HepG2 (cell line): ENCODE measurements around the gene HS2ST1. TPM values are rescaled to one million over a fixed set of nuclear protein-coding genes. Genes with fewer than 3 reads are reported as not detected.
A peak's percentile ranks its signal among the peaks of the same experiment; 100 is the strongest.

ENCODE experiments used
- HDAC6 ChIP-seq: fragments of 200-600 bp; sonication (generic); IDR thresholded peaks from 2 replicates; pipeline ENCODE4 v1.7.0; 2017; ENCODE audit warnings: mild to moderate bottlenecking, antibody characterized with exemption, low read length, low read depth
- KLF6 ChIP-seq: IDR thresholded peaks from 2 replicates; pipeline ENCODE4 v1.8.0; 2016; ENCODE audit warnings: missing biosample characterization, missing genetic modification reagents
- MIER2 ChIP-seq: IDR thresholded peaks from 2 replicates; pipeline ENCODE4 v1.6.1; 2016; ENCODE audit warnings: missing biosample characterization, missing genetic modification reagents
- MLX ChIP-seq: IDR thresholded peaks from 2 replicates; pipeline ENCODE4 v1.6.1; 2016
- NFKB2 ChIP-seq: sonication (generic); formaldehyde crosslinking; IDR thresholded peaks from 2 replicates; pipeline ENCODE4 v1.4.0; 2020; ENCODE audit warnings: missing genetic modification reagents, borderline replicate concordance
- NKX3-1 ChIP-seq: sonication (generic); formaldehyde crosslinking; IDR thresholded peaks from 2 replicates; pipeline ENCODE4 v1.5.0; 2020; ENCODE audit warnings: missing genetic modification reagents
- PHF5A ChIP-seq: IDR thresholded peaks from one replicate; pipeline ENCODE4 v1.6.1; 2018; ENCODE audit warnings: low read depth, missing genetic modification reagents; ENCODE audit not compliant: unreplicated experiment
- POLR2AphosphoS5 ChIP-seq: IDR thresholded peaks from 2 replicates; pipeline ENCODE4 v1.6.1; 2012; ENCODE audit warnings: low read depth, low read length
- SOX13 ChIP-seq, 3 experiments: fragments of 450-650 bp in 1 of 3; sonication (generic) in 1 of 3; formaldehyde crosslinking in 1 of 3; IDR thresholded peaks in 2 of 3; conservative IDR thresholded peaks in 1 of 3; 2 replicates each; pipeline versions ENCODE4 v1.5.0 to v1.6.1; 2016 to 2020; ENCODE audit warnings: antibody characterized with exemption in 1 of 3, mild to moderate bottlenecking in 1 of 3, missing compliant biosample characterization in 1 of 3, missing genetic modification reagents in 1 of 3, moderate library complexity in 1 of 3
- TAF15 ChIP-seq: fragments of 200-400 bp; formaldehyde crosslinking; IDR thresholded peaks from one replicate; pipeline ENCODE4 v1.6.1; 2018; ENCODE audit warnings: mild to moderate bottlenecking, low read depth, low read length; ENCODE audit not compliant: poor library complexity, severe bottlenecking
- ZKSCAN8 ChIP-seq: IDR thresholded peaks from 2 replicates; pipeline ENCODE4 v1.6.1; 2016; ENCODE audit warnings: borderline replicate concordance, missing genetic modification reagents, missing compliant biosample characterization
- ZNF121 ChIP-seq: sonication (generic); formaldehyde crosslinking; IDR thresholded peaks from 2 replicates; pipeline ENCODE4 v1.5.0; 2020; ENCODE audit warnings: mild to moderate bottlenecking, missing genetic modification reagents
- ZNF124 ChIP-seq: sonication (generic); formaldehyde crosslinking; IDR thresholded peaks from 2 replicates; pipeline ENCODE4 v1.4.0; 2020; ENCODE audit warnings: missing genetic modification reagents
- ZNF180 ChIP-seq: sonication (generic); formaldehyde crosslinking; IDR thresholded peaks from 2 replicates; pipeline ENCODE4 v1.4.0; 2020; ENCODE audit warnings: low read depth, missing genetic modification reagents, borderline replicate concordance
- ZNF570 ChIP-seq: sonication (generic); formaldehyde crosslinking; IDR thresholded peaks from 2 replicates; pipeline ENCODE4 v1.4.0; 2020; ENCODE audit warnings: mild to moderate bottlenecking, missing genetic modification reagents, borderline replicate concordance
- ZSCAN25 ChIP-seq: sonication (generic); formaldehyde crosslinking; IDR thresholded peaks from 2 replicates; pipeline ENCODE4 v1.8.0; 2022; ENCODE audit warnings: mild to moderate bottlenecking, missing genetic modification reagents
- polyA plus RNA-seq, 8 experiments: library from polyadenylated mRNA; depleted of rRNA in 3 of 8; stranded (reverse) in 7 of 8; unstranded in 1 of 8; fragments of >200 nt; fragmentation: Illumina TruSeq in 4 of 8; extraction: Trizol in 4 of 8; gene quantifications; 2 replicates each; pipeline versions ENCODE4 v1.2.1 to v1.2.3, GENCODE V29; 2011 to 2016; ENCODE audit warnings: low read depth in 4 of 8, missing spikeins in 1 of 8, mixed read lengths in 1 of 8; ENCODE audit not compliant: insufficient read depth in 1 of 8
- total RNA-seq, 5 experiments: library from RNA; depleted of rRNA; stranded (reverse); fragments of >200 nt; fragmentation: Illumina TruSeq; extraction: Trizol; gene quantifications; 2 replicates each; pipeline ENCODE4 v1.2.3, GENCODE V29; 2016; ENCODE audit warnings: low read depth in 1 of 5
- TF ChIP-seq, protein P1 (sequence below): sonication (generic); formaldehyde crosslinking; IDR thresholded peaks from one replicate; pipeline ENCODE4 v1.5.1; 2020; ENCODE audit warnings: mild to moderate bottlenecking, missing genetic modification reagents; ENCODE audit errors: not compliant biosample characterization
- TF ChIP-seq, protein P2 (sequence below): sonication (generic); formaldehyde crosslinking; conservative IDR thresholded peaks from 2 replicates; pipeline ENCODE4 v1.8.1; 2023; ENCODE audit warnings: missing genetic modification reagents

HS2ST1 gene
- total and polyA plus RNA-seq, 2 of the 13 experiments (the other 11 are each of a cell fraction or from before 2014, with no cell fraction given) = 22.1 to 58.7 TPM

- TF ChIP-seq NFKB2 (CRISPR knock-in tag) = peak; percentile 34; the same call in 1 of the 2 replicates
- no peak for TF ChIP-seq MLX
- TF ChIP-seq, protein P1, sequence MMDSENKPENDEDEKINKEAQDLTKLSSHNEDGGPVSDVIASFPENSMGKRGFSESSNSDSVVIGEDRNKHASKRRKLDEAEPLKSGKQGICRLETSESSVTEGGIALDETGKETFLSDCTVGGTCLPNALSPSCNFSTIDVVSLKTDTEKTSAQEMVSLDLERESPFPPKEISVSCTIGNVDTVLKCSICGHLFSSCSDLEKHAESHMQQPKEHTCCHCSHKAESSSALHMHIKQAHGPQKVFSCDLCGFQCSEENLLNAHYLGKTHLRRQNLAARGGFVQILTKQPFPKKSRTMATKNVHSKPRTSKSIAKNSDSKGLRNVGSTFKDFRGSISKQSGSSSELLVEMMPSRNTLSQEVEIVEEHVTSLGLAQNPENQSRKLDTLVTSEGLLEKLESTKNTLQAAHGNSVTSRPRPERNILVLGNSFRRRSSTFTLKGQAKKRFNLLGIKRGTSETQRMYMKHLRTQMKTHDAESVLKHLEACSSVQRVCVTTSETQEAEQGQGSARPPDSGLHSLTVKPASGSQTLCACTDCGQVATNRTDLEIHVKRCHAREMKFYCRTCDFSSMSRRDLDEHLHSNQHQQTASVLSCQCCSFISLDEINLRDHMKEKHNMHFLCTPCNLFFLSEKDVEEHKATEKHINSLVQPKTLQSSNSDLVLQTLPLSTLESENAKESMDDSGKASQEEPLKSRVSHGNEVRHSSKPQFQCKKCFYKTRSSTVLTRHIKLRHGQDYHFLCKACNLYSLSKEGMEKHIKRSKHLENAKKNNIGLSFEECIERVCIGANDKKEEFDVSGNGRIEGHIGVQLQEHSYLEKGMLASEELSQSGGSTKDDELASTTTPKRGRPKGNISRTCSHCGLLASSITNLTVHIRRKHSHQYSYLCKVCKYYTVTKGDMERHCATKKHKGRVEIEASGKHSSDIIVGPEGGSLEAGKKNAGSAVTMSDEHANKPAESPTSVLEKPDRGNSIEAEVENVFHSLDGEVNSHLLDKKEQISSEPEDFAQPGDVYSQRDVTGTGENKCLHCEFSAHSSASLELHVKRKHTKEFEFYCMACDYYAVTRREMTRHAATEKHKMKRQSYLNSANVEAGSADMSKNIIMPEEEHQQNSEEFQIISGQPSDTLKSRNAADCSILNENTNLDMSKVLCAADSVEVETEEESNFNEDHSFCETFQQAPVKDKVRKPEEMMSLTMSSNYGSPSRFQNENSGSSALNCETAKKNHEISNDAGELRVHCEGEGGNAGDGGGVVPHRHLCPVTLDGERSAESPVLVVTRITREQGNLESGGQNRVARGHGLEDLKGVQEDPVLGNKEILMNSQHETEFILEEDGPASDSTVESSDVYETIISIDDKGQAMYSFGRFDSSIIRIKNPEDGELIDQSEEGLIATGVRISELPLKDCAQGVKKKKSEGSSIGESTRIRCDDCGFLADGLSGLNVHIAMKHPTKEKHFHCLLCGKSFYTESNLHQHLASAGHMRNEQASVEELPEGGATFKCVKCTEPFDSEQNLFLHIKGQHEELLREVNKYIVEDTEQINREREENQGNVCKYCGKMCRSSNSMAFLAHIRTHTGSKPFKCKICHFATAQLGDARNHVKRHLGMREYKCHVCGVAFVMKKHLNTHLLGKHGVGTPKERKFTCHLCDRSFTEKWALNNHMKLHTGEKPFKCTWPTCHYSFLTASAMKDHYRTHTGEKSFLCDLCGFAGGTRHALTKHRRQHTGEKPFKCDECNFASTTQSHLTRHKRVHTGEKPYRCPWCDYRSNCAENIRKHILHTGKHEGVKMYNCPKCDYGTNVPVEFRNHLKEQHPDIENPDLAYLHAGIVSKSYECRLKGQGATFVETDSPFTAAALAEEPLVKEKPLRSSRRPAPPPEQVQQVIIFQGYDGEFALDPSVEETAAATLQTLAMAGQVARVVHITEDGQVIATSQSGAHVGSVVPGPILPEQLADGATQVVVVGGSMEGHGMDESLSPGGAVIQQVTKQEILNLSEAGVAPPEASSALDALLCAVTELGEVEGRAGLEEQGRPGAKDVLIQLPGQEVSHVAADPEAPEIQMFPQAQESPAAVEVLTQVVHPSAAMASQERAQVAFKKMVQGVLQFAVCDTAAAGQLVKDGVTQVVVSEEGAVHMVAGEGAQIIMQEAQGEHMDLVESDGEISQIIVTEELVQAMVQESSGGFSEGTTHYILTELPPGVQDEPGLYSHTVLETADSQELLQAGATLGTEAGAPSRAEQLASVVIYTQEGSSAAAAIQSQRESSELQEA (CRISPR knock-in tag) = peak; percentile 71
- no peak for TF ChIP-seq TAF15
- TF ChIP-seq ZNF124 (CRISPR knock-in tag) = 0 out of 2 replicates have a peak, but pooled peaks have one; percentile 25
- TF ChIP-seq HDAC6 = no peak
- no peak for TF ChIP-seq MIER2 (CRISPR knock-in tag)
- TF ChIP-seq ZNF180 = no peak
- TF ChIP-seq KLF6 (CRISPR knock-in tag) = no peak
- TF ChIP-seq, protein P2, sequence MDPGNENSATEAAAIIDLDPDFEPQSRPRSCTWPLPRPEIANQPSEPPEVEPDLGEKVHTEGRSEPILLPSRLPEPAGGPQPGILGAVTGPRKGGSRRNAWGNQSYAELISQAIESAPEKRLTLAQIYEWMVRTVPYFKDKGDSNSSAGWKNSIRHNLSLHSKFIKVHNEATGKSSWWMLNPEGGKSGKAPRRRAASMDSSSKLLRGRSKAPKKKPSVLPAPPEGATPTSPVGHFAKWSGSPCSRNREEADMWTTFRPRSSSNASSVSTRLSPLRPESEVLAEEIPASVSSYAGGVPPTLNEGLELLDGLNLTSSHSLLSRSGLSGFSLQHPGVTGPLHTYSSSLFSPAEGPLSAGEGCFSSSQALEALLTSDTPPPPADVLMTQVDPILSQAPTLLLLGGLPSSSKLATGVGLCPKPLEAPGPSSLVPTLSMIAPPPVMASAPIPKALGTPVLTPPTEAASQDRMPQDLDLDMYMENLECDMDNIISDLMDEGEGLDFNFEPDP (CRISPR knock-in tag) = no peak
- TF ChIP-seq ZNF570 (CRISPR knock-in tag) = no peak
- TF ChIP-seq NKX3-1 (CRISPR knock-in tag) = no peak
- no peak for TF ChIP-seq PHF5A (CRISPR knock-in tag)
- peak; percentile 44; the same call in 1 of the 2 replicates for TF ChIP-seq SOX13 (IDR thresholded peaks at IDR 0.05)
- TF ChIP-seq SOX13 (CRISPR knock-in tag; conservative IDR thresholded peaks at IDR 0.05 in 1 of 2, IDR thresholded peaks at IDR 0.05 in 1 of 2) = peak in 1 of 2 experiments; percentile 75; a peak in 2 of 4 replicates
- TF ChIP-seq ZNF121 (CRISPR knock-in tag) = no peak
- TF ChIP-seq ZSCAN25 (CRISPR knock-in tag) = no peak
- no peak for TF ChIP-seq POLR2AphosphoS5
- TF ChIP-seq ZKSCAN8 (CRISPR knock-in tag) = no peak
These were observed 67.2 kb downstream of the HS2ST1 start (continued) for GRCh38 chr1:86981482-86982213.
